Endothelial cell of umbilical vein (primary cell): ENCODE data around the gene DIS3L2. TPM values are rescaled to one million over a fixed set of nuclear protein-coding genes. Genes with fewer than 3 reads are reported as not detected.

Experiments
- BruUV-seq: library from RNA; stranded (reverse); fragments of 400-500 nt; replicated peaks from 2 replicates; lab custom pipeline; 2021; lab: Mats Ljungman, UMichigan
- CTCF ChIA-PET: fragments of 300-600, 350-600 bp; sonication (Branson Sonifier 250); formaldehyde crosslinking; loops from one replicate; lab custom pipeline; 2021; ENCODE audit warnings: antibody characterized with exemption, inconsistent platforms; lab: Charles Lee
- POLR2A ChIA-PET: fragments of 300-600, 350-600 bp; sonication (Branson Sonifier 250); formaldehyde crosslinking; loops from one replicate; lab custom pipeline; 2021; ENCODE audit warnings: antibody characterized with exemption, inconsistent platforms; lab: Charles Lee
- DNase-seq: peaks from one replicate; pipeline ENCODE4 v3.0.0-alpha.2; 2011; ENCODE audit warnings: low read depth, low spot score
- FAIRE-seq: peaks from 2 replicates; lab custom pipeline; 2011; peaks lifted over from hg19 to GRCh38; lab: Jason Lieb, UNC
- H2AFZ ChIP-seq: 2 replicates; pipeline ENCODE4 v1.6.0; 2012; ENCODE audit warnings: low read depth, low read length, control low read depth, inconsistent platforms
- H3K27ac ChIP-seq: 2 replicates; pipeline ENCODE4 v1.5.1; 2011; ENCODE audit warnings: low read depth, mild to moderate bottlenecking, control low read depth, low read length, moderate library complexity; ENCODE audit not compliant: insufficient read depth
- H3K27me3 ChIP-seq, 2 experiments: 2 replicates each; pipeline versions ENCODE4 v1.6.0 to v1.6.1; 2011; ENCODE audit warnings: low read length in 2 of 2, mixed read lengths in 1 of 2; ENCODE audit not compliant: control insufficient read depth in 2 of 2, insufficient read depth in 2 of 2
- H3K36me3 ChIP-seq, 2 experiments: 2 replicates in 1 of 2; 3 replicates in 1 of 2; pipeline ENCODE4 v1.5.1; 2011; ENCODE audit warnings: low read length in 2 of 2, mild to moderate bottlenecking in 1 of 2, moderate library complexity in 1 of 2; ENCODE audit not compliant: control insufficient read depth in 2 of 2, insufficient read depth in 2 of 2; ENCODE audit errors: extremely low read depth in 1 of 2
- H3K4me1 ChIP-seq: 3 replicates; pipeline ENCODE4 v1.5.1; 2011; ENCODE audit warnings: mild to moderate bottlenecking, low read length; ENCODE audit not compliant: control insufficient read depth, insufficient read depth; ENCODE audit errors: extremely low read depth
- H3K4me2 ChIP-seq: 2 replicates; pipeline ENCODE4 v1.6.1; 2011; ENCODE audit warnings: low read length, control low read depth, mixed read lengths; ENCODE audit not compliant: insufficient read depth
- H3K4me3 ChIP-seq, 3 experiments: fragments of 200-600 bp in 1 of 3; sonication (generic), shearing (Covaris generic) in 1 of 3; replicated peaks in 1 of 3; 2 replicates each; pipeline ENCODE4 v1.5.1; 2011 to 2016; ENCODE audit warnings: control low read depth in 3 of 3, low read length in 3 of 3, mild to moderate bottlenecking in 2 of 3, inconsistent platforms in 1 of 3, low read depth in 1 of 3, moderate library complexity in 1 of 3; ENCODE audit not compliant: insufficient read depth in 1 of 3
- H3K79me2 ChIP-seq: 2 replicates; pipeline ENCODE4 v1.6.0; 2012; ENCODE audit warnings: low read length, inconsistent platforms; ENCODE audit not compliant: control insufficient read depth, insufficient read depth
- H3K9ac ChIP-seq: replicated peaks from 2 replicates; pipeline ENCODE3; 2011; ENCODE audit warnings: low read length, control low read depth; ENCODE audit not compliant: insufficient read depth; ENCODE audit errors: extremely low read depth
- H3K9me1 ChIP-seq: replicated peaks from 3 replicates; pipeline ENCODE4 v1.6.0; 2011; ENCODE audit warnings: mild to moderate bottlenecking, low read length; ENCODE audit not compliant: control insufficient read depth, insufficient read depth; ENCODE audit errors: extremely low read depth
- H3K9me3 ChIP-seq: replicated peaks from 2 replicates; pipeline ENCODE4 v1.5.1; 2012; ENCODE audit warnings: low read length, inconsistent platforms; ENCODE audit not compliant: control insufficient read depth, insufficient read depth
- H4K20me1 ChIP-seq: replicated peaks from 2 replicates; pipeline ENCODE3; 2011; ENCODE audit warnings: mild to moderate bottlenecking, low read length; ENCODE audit not compliant: control insufficient read depth, insufficient read depth; ENCODE audit errors: extremely low read depth
- EZH2 ChIP-seq: IDR thresholded peaks from 2 replicates; pipeline ENCODE4 v1.6.1; 2012; ENCODE audit warnings: borderline replicate concordance, low read depth, mild to moderate bottlenecking, moderate library complexity, low read length, inconsistent platforms; ENCODE audit not compliant: severe bottlenecking
- FOS ChIP-seq: IDR thresholded peaks from 2 replicates; pipeline ENCODE4 v1.6.1; 2011; ENCODE audit warnings: mild to moderate bottlenecking, low read length, moderate library complexity, borderline replicate concordance; ENCODE audit not compliant: insufficient read depth
- GATA2 ChIP-seq: IDR thresholded peaks from 2 replicates; pipeline ENCODE4 v1.7.0; 2011; ENCODE audit warnings: low read depth, mild to moderate bottlenecking, moderate library complexity, mixed read lengths, low read length; ENCODE audit not compliant: insufficient read length, insufficient read depth
- JUN ChIP-seq: IDR thresholded peaks from 2 replicates; pipeline ENCODE4 v1.6.1; 2011; ENCODE audit warnings: borderline replicate concordance, low read depth; ENCODE audit not compliant: insufficient read length, insufficient read depth
- MYC ChIP-seq: IDR thresholded peaks from one replicate; pipeline ENCODE4 v1.6.1; 2011; ENCODE audit warnings: mild to moderate bottlenecking, low read depth, low read length
- POLR2A ChIP-seq: IDR thresholded peaks from 2 replicates; pipeline ENCODE4 v1.6.1; 2012; ENCODE audit warnings: low read depth, mild to moderate bottlenecking, control low read depth, low read length
- POLR2AphosphoS5 ChIP-seq: IDR thresholded peaks from 2 replicates; pipeline ENCODE4 v1.6.1; 2012; ENCODE audit warnings: low read depth, mild to moderate bottlenecking, control low read depth, low read length, moderate library complexity; ENCODE audit not compliant: insufficient read depth
- dilution Hi-C: fragments of 300-500 bp; cut with MboI; formaldehyde crosslinking; loops from one replicate; pipeline ENCODE4 v1.15.0; 2019; ENCODE audit warnings: low sequenced_read_pairs; ENCODE audit not compliant: extremely low pct_ligation_motif_present
- intact Hi-C: fragments of 100-400 bp; cut with micrococcal nuclease; formaldehyde crosslinking; loops from one replicate; pipeline ENCODE4 v1.10.0; 2022
- polyA plus RNA-seq, 4 experiments: library from polyadenylated mRNA; depleted of rRNA in 3 of 4; stranded (reverse) in 3 of 4; unstranded in 1 of 4; fragments of >200 nt; gene quantifications; 2 replicates each; pipeline versions ENCODE4 v1.2.1 to v1.2.3, GENCODE V29; 2011 to 2012; ENCODE audit warnings: missing spikeins in 1 of 4
- total RNA-seq: library from RNA; stranded (reverse); gene quantifications from 2 replicates; pipeline ENCODE4 v1.2.3, GENCODE V29; 2021
- TF ChIP-seq, protein P1 (sequence below), 2 donors: IDR thresholded peaks; 1 replicate in 1 of 2; 2 replicates in 1 of 2; pipeline ENCODE4 v1.5.1; 2011; ENCODE audit warnings: low read length in 2 of 2, mild to moderate bottlenecking in 2 of 2, moderate library complexity in 2 of 2, control low read depth in 1 of 2, inconsistent platforms in 1 of 2, low read depth in 1 of 2; ENCODE audit not compliant: insufficient read depth in 1 of 2; ENCODE audit errors: extremely low read depth in 1 of 2
- TF ChIP-seq, protein P2 (sequence below): IDR thresholded peaks from 2 replicates; pipeline ENCODE4 v1.6.1; 2011; ENCODE audit not compliant: insufficient read depth, insufficient read length

Gene DIS3L2
- total and polyA plus RNA-seq, 2 donors (not counting 3 experiments of a cell fraction or from before 2014, with no cell fraction given): 14.6 to 31.2 TPM

- BruUV-seq: no TSS peak
- Histone ChIP-seq H3K27me3 (no peaks in the 10 kb centered on the region), H3K9me1 (no peaks in the 10 kb centered on the region), H3K79me2 (no peaks in the 10 kb centered on the region), H3K4me2 (no peak overlapping the region), H3K27ac (no peak overlapping the region), H3K4me1 (no peaks in the 10 kb centered on the region), H4K20me1 (no peaks in the 10 kb centered on the region), H2AFZ (no peak overlapping the region), H3K9me3 (no peaks in the 10 kb centered on the region), H3K4me3 (no peak overlapping the region), H3K9ac (no peak overlapping the region), H3K36me3 (no peaks in the 10 kb centered on the region)
- no peak for FAIRE-seq
- intact Hi-C loops (no loop called here), dilution Hi-C loops (no loop called here)
- no peak for TF ChIP-seq JUN
- no peak for DNase-seq
- POLR2A ChIA-PET: no interaction called here
- CTCF ChIA-PET: no interaction called here
These were observed 400.1 kb downstream of the DIS3L2 start for GRCh38 chr2:232361646-232362045.

GRCh38 chr2:232362174-232362900 is 400.8 kb downstream of the DIS3L2 start:
- Histone ChIP-seq H3K4me2 (no peak overlapping the region), H3K9me3 (no peaks in the 10 kb centered on the region), H3K79me2 (no peaks in the 10 kb centered on the region), H4K20me1 (no peaks in the 10 kb centered on the region), H3K27me3 (no peaks in the 10 kb centered on the region), H3K9ac (no peak overlapping the region), H3K9me1 (no peaks in the 10 kb centered on the region), H3K4me1 (no peaks in the 10 kb centered on the region), H2AFZ (no peak overlapping the region), H3K36me3 (no peaks in the 10 kb centered on the region), H3K27ac (no peak overlapping the region), H3K4me3 (no peak overlapping the region)
- dilution Hi-C loops: no loop called here
- ChIA-PET CTCF (no interaction called here), POLR2A (no interaction called here)
- FAIRE-seq (no peak), DNase-seq (no peak)
- no TSS peak for BruUV-seq
- no peak for TF ChIP-seq MYC
- TF ChIP-seq, protein P1, sequence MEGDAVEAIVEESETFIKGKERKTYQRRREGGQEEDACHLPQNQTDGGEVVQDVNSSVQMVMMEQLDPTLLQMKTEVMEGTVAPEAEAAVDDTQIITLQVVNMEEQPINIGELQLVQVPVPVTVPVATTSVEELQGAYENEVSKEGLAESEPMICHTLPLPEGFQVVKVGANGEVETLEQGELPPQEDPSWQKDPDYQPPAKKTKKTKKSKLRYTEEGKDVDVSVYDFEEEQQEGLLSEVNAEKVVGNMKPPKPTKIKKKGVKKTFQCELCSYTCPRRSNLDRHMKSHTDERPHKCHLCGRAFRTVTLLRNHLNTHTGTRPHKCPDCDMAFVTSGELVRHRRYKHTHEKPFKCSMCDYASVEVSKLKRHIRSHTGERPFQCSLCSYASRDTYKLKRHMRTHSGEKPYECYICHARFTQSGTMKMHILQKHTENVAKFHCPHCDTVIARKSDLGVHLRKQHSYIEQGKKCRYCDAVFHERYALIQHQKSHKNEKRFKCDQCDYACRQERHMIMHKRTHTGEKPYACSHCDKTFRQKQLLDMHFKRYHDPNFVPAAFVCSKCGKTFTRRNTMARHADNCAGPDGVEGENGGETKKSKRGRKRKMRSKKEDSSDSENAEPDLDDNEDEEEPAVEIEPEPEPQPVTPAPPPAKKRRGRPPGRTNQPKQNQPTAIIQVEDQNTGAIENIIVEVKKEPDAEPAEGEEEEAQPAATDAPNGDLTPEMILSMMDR (IDR thresholded peaks at IDR 0.05; ENCODE audit: extremely low read depth in 1 of 2, insufficient read depth in 1 of 2, low read depth in 1 of 2, low read length in 2 of 2): no peak
- no peak for TF ChIP-seq POLR2AphosphoS5
- no peak for TF ChIP-seq JUN
- no peak for TF ChIP-seq POLR2A
- no peak for TF ChIP-seq GATA2
- TF ChIP-seq, protein P2, sequence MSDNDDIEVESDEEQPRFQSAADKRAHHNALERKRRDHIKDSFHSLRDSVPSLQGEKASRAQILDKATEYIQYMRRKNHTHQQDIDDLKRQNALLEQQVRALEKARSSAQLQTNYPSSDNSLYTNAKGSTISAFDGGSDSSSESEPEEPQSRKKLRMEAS: no peak
- no peak for TF ChIP-seq FOS
- no peak for TF ChIP-seq EZH2
- intact Hi-C loops: no loop called here
